NB4 (cell line): Measurements from ENCODE around the gene GPATCH8.

Experiments
- DNase-seq: peaks from one replicate; pipeline ENCODE4 v3.0.0; 2010; ENCODE audit warnings: low read depth
- H3K4me3 ChIP-seq: one replicate; pipeline ENCODE4 v1.5.1; 2011; ENCODE audit warnings: mild to moderate bottlenecking, low read depth, low read length, moderate library complexity
- CTCF ChIP-seq: IDR thresholded peaks from one replicate; pipeline ENCODE4 v1.5.1; 2012; ENCODE audit warnings: low read depth, low read length
- MYC ChIP-seq: IDR thresholded peaks from 2 replicates; pipeline ENCODE4 v1.6.1; 2011; ENCODE audit warnings: low read depth, low read length
- POLR2A ChIP-seq: IDR thresholded peaks from 2 replicates; pipeline ENCODE4 v1.6.1; 2011; ENCODE audit warnings: mild to moderate bottlenecking; ENCODE audit not compliant: insufficient read length; ENCODE audit errors: extremely low read depth
- TF ChIP-seq, protein P1 (sequence below): IDR thresholded peaks from 2 replicates; pipeline ENCODE4 v1.6.1; 2011; ENCODE audit warnings: low read depth, low read length

Gene GPATCH8

DNA sequence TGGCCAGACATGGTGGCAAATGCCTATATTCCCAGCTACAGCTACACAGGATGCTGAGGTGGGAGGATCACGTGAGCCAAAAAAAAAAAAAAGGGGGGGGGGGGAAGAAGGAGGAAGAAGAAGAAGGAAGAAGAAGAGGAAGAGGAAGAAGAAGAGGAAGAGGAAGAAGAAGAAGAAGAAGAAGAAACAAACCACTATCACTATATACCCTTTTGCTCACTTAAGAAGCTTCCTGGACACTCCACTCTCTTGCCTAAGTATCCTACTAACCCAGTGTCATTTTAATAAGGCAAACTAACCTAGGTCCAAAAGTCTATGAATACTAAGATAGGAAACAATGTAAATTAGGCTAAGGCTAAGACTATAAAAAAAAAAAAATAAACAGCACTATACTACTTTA lies 54.8 kb downstream of the GPATCH8 start:
- H3K4me3 ChIP-seq, result no peak overlapping the region
- DNase-seq, result no peak
- TF ChIP-seq POLR2A (no peak), MYC (no peak), CTCF (no peak)
- TF ChIP-seq, protein P1, sequence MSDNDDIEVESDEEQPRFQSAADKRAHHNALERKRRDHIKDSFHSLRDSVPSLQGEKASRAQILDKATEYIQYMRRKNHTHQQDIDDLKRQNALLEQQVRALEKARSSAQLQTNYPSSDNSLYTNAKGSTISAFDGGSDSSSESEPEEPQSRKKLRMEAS, result no peak

- no peak overlapping the region for H3K4me3 ChIP-seq
- TF ChIP-seq MYC (no peak), POLR2A (no peak), CTCF (no peak)
- TF ChIP-seq, protein P1, result no peak
- DNase-seq, result no peak
Measured at GRCh38 chr17:44444735-44445105, 58.5 kb downstream of the GPATCH8 start.

GRCh38 chr17:44442806-44443205 lies 60.4 kb downstream of the GPATCH8 start:
- TF ChIP-seq MYC (no peak), POLR2A (no peak), CTCF (no peak)
- TF ChIP-seq, protein P1, result no peak
- DNase-seq, result no peak
- no peak overlapping the region for H3K4me3 ChIP-seq

DNA sequence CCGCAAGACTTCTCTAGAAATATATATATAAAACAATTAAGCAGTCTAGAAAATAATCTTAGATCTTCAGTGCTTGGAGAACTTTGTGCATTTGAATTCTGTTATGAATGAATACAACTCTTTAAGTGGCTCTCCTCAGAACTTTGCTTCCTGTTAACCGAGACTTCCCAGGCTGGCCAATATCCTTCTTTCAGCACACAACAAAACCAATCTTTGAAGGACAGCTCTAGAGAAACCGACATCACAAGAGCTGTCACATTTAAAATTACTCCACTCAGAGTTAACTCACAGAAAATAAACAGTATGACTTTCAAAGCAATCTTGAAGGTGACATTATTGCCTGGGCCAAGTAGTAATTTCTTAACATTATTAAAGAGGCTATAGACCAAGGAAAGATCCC lies 64.0 kb downstream of the GPATCH8 start:
- no peak for TF ChIP-seq MYC
- TF ChIP-seq CTCF, result no peak
- TF ChIP-seq, protein P1, result no peak
- TF ChIP-seq POLR2A, result no peak
- DNase-seq, result no peak
- H3K4me3 ChIP-seq, result no peak overlapping the region

DNA sequence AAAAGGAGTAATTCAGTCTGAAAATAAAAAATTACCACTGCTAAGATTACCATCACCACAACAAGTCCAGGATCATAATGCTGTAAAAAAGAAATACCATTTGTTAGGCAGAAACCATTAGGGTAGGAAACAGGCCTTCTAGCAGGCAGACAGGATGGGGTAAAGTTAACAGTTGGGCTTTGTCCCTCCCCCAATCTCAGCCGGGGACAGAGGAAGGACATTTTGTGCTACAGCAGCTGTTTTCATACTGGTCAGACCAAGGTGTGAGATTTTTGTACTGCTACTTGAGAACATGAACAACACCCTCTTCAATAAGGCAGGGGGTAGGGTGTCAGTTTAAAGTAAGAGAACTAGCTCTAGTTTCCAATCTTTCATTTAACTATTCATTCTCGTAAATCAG lies 64.6 kb downstream of the GPATCH8 start:
- TF ChIP-seq MYC, result no peak
- H3K4me3 ChIP-seq, result no peak overlapping the region
- DNase-seq, result no peak

GRCh38 chr17:44436336-44436735 lies 66.9 kb downstream of the GPATCH8 start:
- TF ChIP-seq, protein P1, result no peak
- no peak for TF ChIP-seq MYC
- no peak for TF ChIP-seq CTCF
- no peak for TF ChIP-seq POLR2A
- DNase-seq, result no peak

More at GRCh38 chr17:44436336-44436735, 66.9 kb downstream of the GPATCH8 start:
- no peak overlapping the region for H3K4me3 ChIP-seq
